Measurements from ENCODE around the gene GMCL2.

The GMCL2 gene

DNA sequence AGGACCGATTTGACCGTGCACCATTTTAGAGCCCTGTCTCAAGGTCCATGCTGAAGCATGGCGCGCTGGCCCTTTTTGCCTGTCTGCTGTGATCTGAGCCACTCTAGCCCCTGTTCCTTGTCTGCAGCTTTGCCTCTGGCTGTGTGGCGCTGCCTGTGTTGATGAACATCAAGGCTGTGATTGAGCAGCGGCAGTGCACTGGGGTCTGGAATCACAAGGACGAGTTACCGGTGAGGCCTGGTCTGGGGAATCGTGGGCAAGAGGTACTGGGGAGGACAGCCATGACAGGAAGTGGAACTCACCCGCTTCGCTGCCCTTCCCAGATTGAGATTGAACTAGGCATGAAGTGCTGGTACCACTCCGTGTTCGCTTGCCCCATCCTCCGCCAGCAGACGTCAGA lies 39.8 kb downstream of the GMCL2 start:
- H3K4me1 ChIP-seq = peaks cover 2% of the 10 kb centered on the region
- H3K4me2 ChIP-seq (ENCODE audit: low read length) = no peak overlapping the region
- TF ChIP-seq, protein P1, sequence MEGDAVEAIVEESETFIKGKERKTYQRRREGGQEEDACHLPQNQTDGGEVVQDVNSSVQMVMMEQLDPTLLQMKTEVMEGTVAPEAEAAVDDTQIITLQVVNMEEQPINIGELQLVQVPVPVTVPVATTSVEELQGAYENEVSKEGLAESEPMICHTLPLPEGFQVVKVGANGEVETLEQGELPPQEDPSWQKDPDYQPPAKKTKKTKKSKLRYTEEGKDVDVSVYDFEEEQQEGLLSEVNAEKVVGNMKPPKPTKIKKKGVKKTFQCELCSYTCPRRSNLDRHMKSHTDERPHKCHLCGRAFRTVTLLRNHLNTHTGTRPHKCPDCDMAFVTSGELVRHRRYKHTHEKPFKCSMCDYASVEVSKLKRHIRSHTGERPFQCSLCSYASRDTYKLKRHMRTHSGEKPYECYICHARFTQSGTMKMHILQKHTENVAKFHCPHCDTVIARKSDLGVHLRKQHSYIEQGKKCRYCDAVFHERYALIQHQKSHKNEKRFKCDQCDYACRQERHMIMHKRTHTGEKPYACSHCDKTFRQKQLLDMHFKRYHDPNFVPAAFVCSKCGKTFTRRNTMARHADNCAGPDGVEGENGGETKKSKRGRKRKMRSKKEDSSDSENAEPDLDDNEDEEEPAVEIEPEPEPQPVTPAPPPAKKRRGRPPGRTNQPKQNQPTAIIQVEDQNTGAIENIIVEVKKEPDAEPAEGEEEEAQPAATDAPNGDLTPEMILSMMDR (IDR thresholded peaks at IDR 0.05) = no peak
- no peak overlapping the region for H2AFZ ChIP-seq
- no peaks in the 10 kb centered on the region for H3K27me3 ChIP-seq (ENCODE audit: control insufficient read depth, insufficient read depth, low read length)
- no peak overlapping the region for H3K9ac ChIP-seq
- H3K79me2 ChIP-seq = no peaks in the 10 kb centered on the region
- H3K36me3 ChIP-seq (ENCODE audit: control insufficient read depth, insufficient read depth, low read length) = no peaks in the 10 kb centered on the region
- H3K27ac ChIP-seq = no peak overlapping the region
- no peak overlapping the region for H3K4me3 ChIP-seq (ENCODE audit: low read depth, low read length)
- no peaks in the 10 kb centered on the region for H3K9me3 ChIP-seq (ENCODE audit: control insufficient read depth, low read length)

DNA sequence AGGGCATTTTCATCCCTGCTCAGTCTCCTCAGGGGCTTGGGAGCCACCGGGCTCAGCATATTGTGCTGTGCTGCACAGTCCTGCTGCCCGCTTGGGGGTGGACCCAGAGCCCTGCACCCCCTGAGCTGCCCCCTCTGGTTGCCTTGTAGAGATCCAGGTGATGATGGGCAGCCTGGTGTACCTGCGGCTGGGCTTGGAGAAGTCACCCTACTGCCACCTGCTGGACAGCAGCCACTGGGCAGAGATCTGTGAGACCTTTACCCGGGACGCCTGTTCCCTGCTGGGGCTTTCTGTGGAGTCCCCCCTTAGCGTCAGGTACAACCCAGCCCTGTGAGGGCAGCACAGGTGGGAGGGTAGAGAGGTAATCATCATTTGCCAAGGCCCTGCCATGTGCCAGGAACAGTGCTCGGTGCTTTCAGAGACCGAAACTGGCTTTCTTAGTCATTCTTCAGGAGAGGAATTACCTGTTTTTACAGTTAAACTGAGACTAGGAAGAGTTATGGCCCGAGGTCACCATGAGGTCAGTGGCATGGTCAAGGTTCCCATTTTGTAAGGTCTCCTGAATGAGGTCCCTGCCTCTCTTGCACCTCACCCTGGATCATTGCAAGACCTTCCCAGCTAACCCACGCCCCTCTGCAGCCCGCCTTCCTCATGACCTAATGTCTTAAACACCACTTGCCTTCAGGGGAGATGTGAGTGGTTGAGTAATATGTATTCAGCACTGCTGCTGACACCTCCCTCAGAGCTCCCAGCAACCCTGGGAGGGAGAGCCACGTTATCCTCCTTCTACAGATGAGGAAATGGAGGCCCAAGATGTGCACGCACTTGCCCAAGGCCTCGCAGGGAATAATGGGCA lies 41.0 kb downstream of the GMCL2 start:
- no peak overlapping the region for H3K9ac ChIP-seq
- no peaks in the 10 kb centered on the region for H3K36me3 ChIP-seq (ENCODE audit: control insufficient read depth, insufficient read depth, low read length)
- H3K9me3 ChIP-seq (ENCODE audit: control insufficient read depth, low read length) = no peaks in the 10 kb centered on the region
- H3K27me3 ChIP-seq (ENCODE audit: control insufficient read depth, insufficient read depth, low read length) = no peaks in the 10 kb centered on the region
- no peaks in the 10 kb centered on the region for H3K4me1 ChIP-seq
- no peaks in the 10 kb centered on the region for H3K79me2 ChIP-seq
- no peak overlapping the region for H3K4me3 ChIP-seq (ENCODE audit: low read depth, low read length)
- H3K27ac ChIP-seq = no peak overlapping the region
- H3K4me2 ChIP-seq (ENCODE audit: low read length) = no peak overlapping the region
- TF ChIP-seq, protein P1 (IDR thresholded peaks at IDR 0.05) = peak; percentile 86
- no peak overlapping the region for H2AFZ ChIP-seq

DNA sequence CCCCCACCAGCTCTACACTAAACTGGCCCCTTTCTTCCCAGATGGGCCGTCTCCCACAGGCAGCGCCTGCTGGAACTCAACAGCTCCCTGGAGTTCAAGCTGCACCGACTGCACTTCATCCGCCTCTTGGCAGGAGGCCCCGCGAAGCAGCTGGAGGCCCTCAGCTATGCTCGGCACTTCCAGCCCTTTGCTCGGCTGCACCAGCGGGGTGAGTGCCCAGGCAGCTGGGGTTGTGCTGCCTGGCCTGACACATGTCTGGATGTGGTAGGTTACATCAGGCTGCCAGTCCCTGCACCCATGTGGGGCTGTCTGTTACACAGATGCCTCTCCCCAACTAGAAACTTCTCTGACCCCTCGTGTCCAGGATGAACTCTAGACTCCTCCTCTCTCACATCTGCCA lies 43.3 kb downstream of the GMCL2 start:
- Histone ChIP-seq H3K36me3 (ENCODE audit: control insufficient read depth, insufficient read depth, low read length) (no peaks in the 10 kb centered on the region), H3K27ac (no peak overlapping the region), H3K79me2 (no peaks in the 10 kb centered on the region)

DNA sequence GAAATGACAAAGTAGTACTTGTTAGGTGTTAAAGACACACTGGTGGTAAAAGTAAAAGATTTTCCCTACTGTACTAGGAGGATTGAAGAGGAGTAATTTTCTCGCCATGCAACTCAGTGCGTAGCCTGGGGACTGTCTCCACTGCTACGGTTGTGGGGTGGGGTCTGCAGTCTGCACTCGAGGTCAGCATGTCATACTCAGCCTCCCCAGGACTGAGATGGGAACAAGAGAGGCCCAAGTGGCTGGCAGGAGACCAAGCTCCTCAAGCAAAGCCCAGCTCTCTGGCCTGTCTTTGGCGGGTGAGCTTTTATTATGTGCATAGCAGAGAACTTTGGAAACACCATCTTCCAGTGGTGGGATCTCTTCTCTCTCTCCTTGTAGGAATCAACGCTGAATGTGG lies 43.9 kb downstream of the GMCL2 start:
- Histone ChIP-seq H3K36me3 (ENCODE audit: control insufficient read depth, insufficient read depth, low read length) (no peaks in the 10 kb centered on the region), H3K27ac (no peak overlapping the region), H3K4me1 (no peaks in the 10 kb centered on the region), H3K79me2 (no peaks in the 10 kb centered on the region), H2AFZ (no peak overlapping the region), H3K9me3 (ENCODE audit: control insufficient read depth, low read length) (no peaks in the 10 kb centered on the region), H3K4me3 (ENCODE audit: low read depth, low read length) (no peak overlapping the region), H3K27me3 (ENCODE audit: control insufficient read depth, insufficient read depth, low read length) (no peaks in the 10 kb centered on the region), H3K9ac (no peak overlapping the region), H3K4me2 (ENCODE audit: low read length) (no peak overlapping the region)
- TF ChIP-seq, protein P1 (IDR thresholded peaks at IDR 0.05) = no peak

More for the DNA sequence above, 43.3 kb downstream of the GMCL2 start:
- H3K27me3 ChIP-seq (ENCODE audit: control insufficient read depth, insufficient read depth, low read length) = no peaks in the 10 kb centered on the region
- H2AFZ ChIP-seq = no peak overlapping the region
- H3K9me3 ChIP-seq (ENCODE audit: control insufficient read depth, low read length) = no peaks in the 10 kb centered on the region
- no peak overlapping the region for H3K4me2 ChIP-seq (ENCODE audit: low read length)
- H3K4me3 ChIP-seq (ENCODE audit: low read depth, low read length) = no peak overlapping the region
- no peaks in the 10 kb centered on the region for H3K4me1 ChIP-seq
- TF ChIP-seq, protein P1 (IDR thresholded peaks at IDR 0.05) = no peak
- no peak overlapping the region for H3K9ac ChIP-seq

DNA sequence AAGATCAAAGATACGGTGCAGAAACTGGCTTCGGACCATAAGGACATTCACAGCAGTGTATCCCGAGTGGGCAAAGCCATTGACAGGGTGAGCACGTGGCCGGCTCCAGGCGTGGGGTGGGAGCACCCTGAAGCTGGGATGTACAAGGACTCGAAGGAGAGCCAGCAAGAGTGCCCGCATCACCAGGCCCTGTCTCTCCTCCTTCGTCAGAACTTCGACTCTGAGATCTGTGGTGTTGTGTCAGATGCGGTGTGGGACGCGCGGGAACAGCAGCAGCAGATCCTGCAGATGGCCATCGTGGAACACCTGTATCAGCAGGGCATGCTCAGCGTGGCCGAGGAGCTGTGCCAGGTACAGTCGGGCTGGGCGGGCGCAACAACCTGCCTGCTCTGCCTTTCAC lies 44.5 kb downstream of the GMCL2 start:
- TF ChIP-seq, protein P1 (IDR thresholded peaks at IDR 0.05) = no peak
- H3K27ac ChIP-seq = no peak overlapping the region
- H3K9me3 ChIP-seq (ENCODE audit: control insufficient read depth, low read length) = no peaks in the 10 kb centered on the region
- H3K9ac ChIP-seq = no peak overlapping the region
- no peaks in the 10 kb centered on the region for H3K36me3 ChIP-seq (ENCODE audit: control insufficient read depth, insufficient read depth, low read length)
- no peaks in the 10 kb centered on the region for H3K79me2 ChIP-seq
- H2AFZ ChIP-seq = no peak overlapping the region
- H3K27me3 ChIP-seq (ENCODE audit: control insufficient read depth, insufficient read depth, low read length) = no peaks in the 10 kb centered on the region
- no peak overlapping the region for H3K4me3 ChIP-seq (ENCODE audit: low read depth, low read length)
- H3K4me1 ChIP-seq = no peaks in the 10 kb centered on the region
- no peak overlapping the region for H3K4me2 ChIP-seq (ENCODE audit: low read length)

Data from parathyroid adenoma (tissue), 2 donors.